Renal cortical epithelial cell (primary cell): ENCODE data around the gene GRM4. TPM values are rescaled to one million over a fixed set of nuclear protein-coding genes. Genes with fewer than 3 reads are reported as not detected.

Experiments used
- DNase-seq: peaks from one replicate; pipeline ENCODE4 v3.0.0-alpha.2; 2011; ENCODE audit warnings: low read depth
- total RNA-seq: library from RNA; depleted of rRNA; stranded (reverse); fragments of >200 nt; gene quantifications from 2 replicates; pipeline ENCODE4 v1.2.3, GENCODE V29; 2014

Gene GRM4
- total RNA-seq, 1 donor from 2014 or later = 0.05 TPM

- DNase-seq = no peak
These were observed 61.1 kb downstream of the GRM4 start for GRCh38 chr6:34084591-34085290.

- no peak for DNase-seq
These were observed 62.8 kb downstream of the GRM4 start for GRCh38 chr6:34082864-34083626.

- DNase-seq = no peak
These were observed 63.5 kb downstream of the GRM4 start for GRCh38 chr6:34082348-34082747.

GRCh38 chr6:34080357-34080756 lies 65.5 kb downstream of the GRM4 start:
- DNase-seq = no peak

GRCh38 chr6:34079899-34080298 lies 66.0 kb downstream of the GRM4 start:
- no peak for DNase-seq

- no peak for DNase-seq
These were observed 70.0 kb downstream of the GRM4 start for GRCh38 chr6:34075906-34076305.

- DNase-seq = no peak
These were observed 71.7 kb downstream of the GRM4 start for GRCh38 chr6:34074064-34074742.

GRCh38 chr6:34073540-34073939 lies 72.3 kb downstream of the GRM4 start:
- no peak for DNase-seq

- no peak for DNase-seq
These were observed 73.2 kb downstream of the GRM4 start for GRCh38 chr6:34072727-34073126.

- no peak for DNase-seq
These were observed 74.0 kb downstream of the GRM4 start for GRCh38 chr6:34071884-34072379.

- no peak for DNase-seq
These were observed 74.6 kb downstream of the GRM4 start for GRCh38 chr6:34071136-34071883.

- DNase-seq = no peak
These were observed 75.4 kb downstream of the GRM4 start for GRCh38 chr6:34070315-34071135.

- no peak for DNase-seq
These were observed 77.3 kb downstream of the GRM4 start for GRCh38 chr6:34068462-34069044.

- no peak for DNase-seq
These were observed 78.1 kb downstream of the GRM4 start for GRCh38 chr6:34067814-34068213.

GRCh38 chr6:34066772-34067770 lies 78.8 kb downstream of the GRM4 start:
- DNase-seq = no peak

GRCh38 chr6:34066218-34066571 lies 79.7 kb downstream of the GRM4 start:
- DNase-seq = no peak

GRCh38 chr6:34065466-34066217 lies 80.2 kb downstream of the GRM4 start:
- DNase-seq = no peak

- DNase-seq = no peak
These were observed 81.2 kb downstream of the GRM4 start for GRCh38 chr6:34064675-34065074.

GRCh38 chr6:34063651-34064050 lies 82.2 kb downstream of the GRM4 start:
- no peak for DNase-seq
